CD1c-positive myeloid dendritic cell (primary cell): Measurements from ENCODE around the gene POC1A.
"Not testable (repeated sequence)": the region's sequence is repeated elsewhere in the genome, so short reads cannot be mapped to it uniquely, and the experiment has no call there.

Experiments
- DNase-seq: peaks from one replicate; pipeline ENCODE4 v3.0.0-alpha.2; 2016; ENCODE audit errors: extremely low spot score

POC1A gene

DNA sequence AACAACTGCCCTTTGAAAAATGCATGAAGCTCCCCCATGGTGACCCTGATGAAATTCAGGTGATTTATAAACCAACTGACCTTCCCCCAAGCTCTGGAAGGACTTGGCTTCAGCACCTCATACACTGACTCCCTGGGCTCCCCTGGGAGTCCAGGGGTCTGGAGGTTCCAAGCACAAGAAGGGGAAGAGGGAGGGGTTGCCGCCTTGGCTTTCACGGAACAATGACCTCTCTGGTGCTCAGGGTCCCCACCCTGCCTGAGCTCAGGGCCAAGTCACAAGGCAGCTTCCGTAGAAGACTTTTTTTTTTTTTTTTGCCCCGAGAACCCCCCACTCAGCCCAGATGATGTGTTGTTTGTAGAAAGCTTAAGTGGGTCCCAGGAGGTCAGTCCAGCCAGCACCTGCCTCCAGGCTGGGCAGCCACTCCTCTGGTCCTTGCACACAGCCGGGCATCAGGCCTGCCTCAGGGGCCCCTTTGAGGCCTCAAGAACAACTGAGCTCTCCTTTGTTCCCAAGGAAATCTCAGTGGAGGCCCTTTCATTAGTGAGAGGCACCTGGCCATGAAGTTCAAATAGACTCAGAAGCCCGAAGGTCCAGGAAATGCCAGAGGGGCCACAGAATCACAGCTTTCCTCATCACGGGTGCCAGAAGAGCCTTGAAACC, 29.7 kb upstream of the POC1A start:
- DNase-seq = no peak

DNA sequence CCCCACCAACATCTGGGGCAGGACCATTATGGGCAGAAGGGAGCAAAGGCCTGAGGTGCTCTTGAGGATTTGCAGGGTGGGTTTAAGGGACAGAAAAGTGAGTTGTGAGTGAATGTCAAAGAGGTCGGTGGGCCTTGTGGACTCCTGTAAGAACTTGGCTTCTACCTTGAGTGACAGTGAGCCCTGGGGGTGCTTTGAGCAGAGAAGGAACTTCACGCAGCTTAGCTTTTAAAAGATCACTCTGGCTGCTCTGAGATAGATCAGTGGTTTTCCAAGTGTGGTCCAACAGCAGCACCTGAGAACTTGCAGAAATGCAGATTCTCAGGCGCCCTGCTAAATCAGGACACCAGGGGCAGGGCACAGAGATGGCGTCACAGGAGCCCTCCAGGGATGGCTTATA, 28.5 kb upstream of the POC1A start:
- DNase-seq = no peak

DNA sequence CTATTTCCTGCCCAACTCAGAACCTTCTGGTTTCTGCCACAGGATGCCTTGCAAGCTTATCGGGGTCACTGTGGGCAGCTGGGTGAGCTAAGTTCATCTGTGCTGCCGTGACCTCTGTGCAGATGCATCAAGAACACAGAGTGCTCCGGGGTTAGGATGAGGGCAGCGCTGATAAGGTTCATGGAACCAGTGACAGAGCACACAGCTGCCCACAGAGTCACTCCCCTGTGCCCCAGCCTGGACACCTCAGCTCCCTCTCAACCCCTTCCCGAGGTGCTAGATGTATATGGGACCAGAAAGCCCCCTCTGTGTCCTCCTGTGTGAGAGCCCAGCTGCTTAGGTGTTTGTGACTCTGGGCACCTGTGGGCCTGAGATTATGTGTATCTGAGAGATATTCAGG, 28.0 kb upstream of the POC1A start:
- DNase-seq = no peak

DNA sequence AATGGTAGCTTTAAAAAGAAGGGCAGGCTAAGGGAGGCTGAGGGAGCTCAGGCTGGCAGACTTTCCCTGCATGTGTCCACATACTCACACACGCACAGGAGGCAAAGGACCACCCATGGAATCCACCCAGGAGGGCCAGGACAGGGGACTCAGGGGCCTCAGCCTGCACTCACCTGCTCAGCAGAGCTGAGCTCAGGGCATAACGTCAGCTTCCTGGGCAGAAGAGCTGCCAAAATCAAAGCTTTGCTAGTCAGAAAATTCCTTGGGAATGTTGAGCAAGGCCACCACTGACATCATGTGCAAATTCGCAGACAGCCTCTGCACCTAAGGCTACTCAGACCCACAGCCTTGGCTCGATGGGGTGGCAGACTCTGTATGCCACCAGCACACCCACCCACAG, 27.3 kb upstream of the POC1A start:
- DNase-seq = no peak

DNA sequence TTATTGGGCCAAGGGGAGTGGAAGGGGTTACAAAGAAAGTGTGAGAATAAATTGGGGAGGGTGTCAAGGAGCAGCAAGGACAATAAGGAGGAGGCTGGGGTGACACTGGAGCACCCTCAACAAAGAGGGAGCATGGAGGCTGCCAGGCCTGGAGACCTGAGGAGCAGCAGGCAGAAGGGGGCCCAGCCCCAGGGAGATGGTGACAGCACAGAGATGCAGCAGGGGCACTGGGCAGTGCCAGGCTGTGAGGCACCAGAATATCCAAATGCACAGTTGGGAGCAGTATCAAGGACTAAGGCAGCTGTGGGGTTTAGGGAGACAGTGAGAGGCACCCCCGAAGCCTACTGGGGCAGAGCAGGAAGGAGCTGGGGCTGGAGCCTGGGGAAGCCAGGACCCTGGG, 24.3 kb upstream of the POC1A start:
- no peak for DNase-seq

DNA sequence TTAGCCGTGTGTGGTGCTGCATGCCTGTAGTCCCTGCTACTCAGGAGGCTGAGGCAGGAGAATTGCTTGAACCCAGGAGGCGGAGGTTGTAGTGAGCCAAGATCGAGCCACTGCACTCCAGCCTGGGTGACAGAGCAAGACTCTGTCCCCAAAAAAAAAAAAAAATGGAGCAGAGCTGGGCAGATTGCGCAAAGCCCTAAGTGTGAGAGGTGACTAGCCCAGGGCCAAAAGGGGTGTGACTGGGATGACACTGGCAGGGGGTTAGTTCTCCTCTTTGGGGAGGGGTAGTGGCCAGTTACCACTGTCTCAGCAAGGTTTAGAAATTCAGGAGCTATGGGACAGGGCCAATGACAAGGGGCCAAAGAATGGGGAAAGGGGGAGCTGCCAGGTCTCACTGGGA, 23.9 kb upstream of the POC1A start:
- DNase-seq = not testable (repeated sequence)

DNA sequence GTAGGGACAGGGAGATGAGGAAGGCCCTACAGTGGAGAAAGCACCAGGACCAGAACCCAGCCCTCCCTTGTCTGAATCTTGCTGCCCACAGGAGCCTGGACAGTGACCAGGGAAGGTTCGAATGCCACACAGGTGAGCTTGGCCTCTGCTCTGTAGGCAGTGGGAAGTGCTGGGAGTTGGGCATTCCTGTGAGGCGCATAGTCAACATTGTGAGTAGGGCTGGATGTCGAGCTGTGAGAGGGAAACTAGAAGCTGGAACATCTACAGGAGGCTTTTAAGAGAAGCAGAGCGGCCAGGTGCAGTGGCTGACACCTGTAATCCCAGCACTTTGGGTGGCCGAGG, 23.4 kb upstream of the POC1A start:
- no peak for DNase-seq

DNA sequence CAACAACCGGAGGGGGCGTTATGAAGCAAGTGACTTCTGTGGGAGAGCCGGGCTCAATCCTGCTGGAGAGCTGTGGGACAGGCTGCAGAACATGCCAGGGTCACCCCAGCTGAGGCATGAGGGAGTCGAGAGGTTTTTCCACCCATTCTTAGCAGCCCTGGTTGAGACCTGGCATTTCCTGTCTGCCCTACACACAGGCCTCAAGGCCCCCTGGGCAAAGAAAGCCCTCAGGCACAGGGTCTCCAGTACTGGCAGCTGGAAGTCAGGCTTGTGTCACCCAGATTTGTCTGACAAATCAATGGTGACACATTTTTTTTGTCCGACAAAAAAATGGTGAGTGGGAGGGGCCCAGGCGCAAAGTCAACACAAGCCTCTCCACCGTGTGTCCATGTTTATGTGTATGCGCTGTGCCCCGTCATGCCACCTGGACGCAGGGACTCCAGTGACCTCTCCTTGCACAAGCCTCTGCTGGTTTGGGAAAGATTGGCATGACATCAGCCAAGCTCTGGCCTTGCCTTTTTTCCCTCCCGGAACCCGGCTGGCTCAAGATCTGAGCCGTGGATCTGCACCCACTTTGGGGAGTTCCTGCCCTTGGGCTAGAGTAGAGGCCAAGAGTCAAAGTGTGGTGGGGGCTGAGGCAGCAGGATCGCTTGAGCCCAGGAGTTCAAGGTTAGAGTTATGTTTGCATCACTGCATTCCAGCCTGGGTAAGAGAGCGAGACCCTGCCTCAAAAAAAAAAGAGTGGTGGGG, 22.9 kb upstream of the POC1A start:
- DNase-seq = no peak

DNA sequence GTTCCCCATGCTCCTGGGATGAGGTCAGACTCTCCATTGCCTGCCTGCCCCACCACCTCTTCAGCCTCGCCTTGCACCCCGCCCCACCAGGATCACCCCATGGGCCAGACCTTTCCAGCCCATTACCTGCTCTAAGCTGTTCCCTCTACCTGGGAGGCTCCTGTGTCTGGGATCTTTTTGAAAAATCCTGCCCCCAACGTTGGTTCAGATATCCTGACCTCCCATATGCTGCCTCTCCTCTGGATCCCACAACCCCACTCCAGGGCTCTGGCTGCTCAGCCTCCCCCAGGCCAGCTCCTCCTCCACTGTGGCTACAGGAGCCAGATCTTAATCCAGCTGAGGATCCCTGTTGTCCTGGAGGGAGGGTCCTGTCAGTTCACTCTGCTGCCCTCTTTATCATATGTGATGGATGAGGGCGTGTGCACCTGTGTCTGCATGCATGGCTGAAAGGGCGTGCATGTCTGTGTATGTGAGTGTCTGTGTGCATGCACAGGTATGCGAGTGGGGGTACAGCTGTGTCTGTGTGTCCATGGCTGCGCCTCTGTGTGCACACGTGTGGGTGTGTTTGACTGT, 22.0 kb upstream of the POC1A start:
- DNase-seq = no peak

DNA sequence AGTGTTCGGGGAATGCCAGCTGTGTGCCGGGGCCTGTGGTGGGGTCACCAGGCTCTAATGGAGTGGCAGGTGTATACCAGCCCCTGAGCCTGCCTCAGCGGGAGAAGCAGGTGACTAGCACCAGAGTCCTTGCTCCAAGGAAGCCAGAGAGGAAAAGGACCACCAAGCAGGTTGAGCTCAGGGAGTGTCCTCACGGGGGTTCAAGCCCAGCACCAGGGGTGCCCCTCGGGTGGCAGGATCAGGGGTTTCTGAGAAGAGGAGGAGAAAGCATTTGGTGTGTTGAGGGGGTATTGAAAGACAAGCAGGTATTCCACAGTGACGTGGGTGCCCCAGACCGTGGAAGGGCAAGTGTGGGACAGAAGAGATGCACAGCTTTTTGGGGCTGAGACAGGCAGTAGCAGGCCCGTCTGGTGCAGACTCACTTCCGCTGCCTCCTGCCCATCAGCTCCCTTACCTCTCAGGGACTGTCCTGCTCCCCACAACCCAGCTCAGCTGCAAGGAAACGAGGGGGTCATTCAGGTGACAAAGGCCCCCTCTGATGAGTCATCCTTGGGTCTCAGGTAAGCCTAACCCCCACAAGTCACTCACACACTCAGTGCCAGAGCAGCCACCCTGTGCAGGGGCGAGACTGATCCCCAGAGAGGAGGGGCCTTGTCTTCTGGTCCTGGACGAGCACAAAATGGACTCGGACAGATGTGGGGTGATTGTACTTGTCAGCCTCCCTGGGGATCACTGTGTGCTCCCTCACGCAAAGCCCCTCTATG, 21.4 kb upstream of the POC1A start:
- DNase-seq = no peak

DNA sequence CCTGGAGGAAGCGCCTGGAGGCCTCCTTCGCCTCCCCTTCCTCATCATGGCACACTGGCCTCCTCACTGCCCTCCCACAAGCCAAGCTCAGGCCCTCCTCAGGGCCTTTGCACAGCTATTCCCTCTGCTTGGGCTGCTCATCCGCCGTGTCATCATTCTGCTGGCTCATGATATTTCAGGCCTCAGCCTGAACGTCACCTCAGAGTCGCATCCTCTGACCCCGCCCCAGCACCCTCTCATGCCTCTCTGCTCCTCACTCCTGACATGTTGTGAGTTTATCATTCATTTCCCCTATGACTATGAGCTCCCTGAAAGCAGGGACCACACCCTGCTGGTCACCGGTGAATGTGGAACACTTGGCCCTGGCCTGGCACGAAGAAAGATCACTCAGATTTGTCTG, 20.7 kb upstream of the POC1A start:
- peak; percentile 66 for DNase-seq

DNA sequence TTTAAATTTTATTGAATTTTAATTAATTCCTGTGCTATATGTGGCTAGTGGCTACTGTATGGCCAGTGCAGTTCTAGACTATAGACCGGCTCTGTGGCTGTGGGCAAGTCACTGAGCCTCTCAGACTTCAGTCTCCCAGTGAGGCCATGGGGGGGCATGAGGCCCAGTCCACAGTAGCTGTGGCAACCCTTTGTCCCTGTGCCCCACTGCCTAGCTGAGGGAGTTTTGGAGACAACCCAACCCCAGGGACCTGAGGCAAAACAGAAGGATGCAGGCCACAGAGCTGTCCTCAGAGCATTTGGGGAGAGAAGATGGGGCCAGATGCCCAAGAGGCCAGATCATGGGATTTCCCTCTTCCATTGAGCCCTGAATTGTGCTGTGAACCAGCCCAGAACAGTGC, 18.9 kb upstream of the POC1A start:
- DNase-seq = no peak

DNA sequence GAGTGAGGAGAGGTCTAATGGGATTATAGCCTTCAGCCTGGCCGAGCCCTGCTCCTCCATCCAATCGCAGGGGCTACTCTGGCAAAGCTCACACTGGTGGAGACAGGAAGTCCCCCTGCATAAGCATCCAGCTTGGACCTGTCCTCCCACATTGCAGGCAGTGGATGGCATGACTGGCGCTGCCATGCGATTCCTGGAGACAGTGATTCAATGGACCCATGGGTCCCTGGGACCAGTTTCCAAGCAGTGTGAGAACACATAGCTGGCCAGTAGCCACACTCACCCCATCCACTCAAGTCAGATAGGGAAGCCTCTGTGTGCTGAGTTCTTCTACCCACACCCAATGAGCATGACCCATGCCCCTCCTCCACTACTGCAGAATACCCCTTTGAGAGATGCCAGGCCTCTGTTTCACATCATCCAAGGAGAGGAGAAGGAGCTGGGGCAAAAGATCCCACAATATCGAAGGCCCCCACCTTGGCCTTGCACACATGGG, 18.1 kb upstream of the POC1A start:
- no peak for DNase-seq

DNA sequence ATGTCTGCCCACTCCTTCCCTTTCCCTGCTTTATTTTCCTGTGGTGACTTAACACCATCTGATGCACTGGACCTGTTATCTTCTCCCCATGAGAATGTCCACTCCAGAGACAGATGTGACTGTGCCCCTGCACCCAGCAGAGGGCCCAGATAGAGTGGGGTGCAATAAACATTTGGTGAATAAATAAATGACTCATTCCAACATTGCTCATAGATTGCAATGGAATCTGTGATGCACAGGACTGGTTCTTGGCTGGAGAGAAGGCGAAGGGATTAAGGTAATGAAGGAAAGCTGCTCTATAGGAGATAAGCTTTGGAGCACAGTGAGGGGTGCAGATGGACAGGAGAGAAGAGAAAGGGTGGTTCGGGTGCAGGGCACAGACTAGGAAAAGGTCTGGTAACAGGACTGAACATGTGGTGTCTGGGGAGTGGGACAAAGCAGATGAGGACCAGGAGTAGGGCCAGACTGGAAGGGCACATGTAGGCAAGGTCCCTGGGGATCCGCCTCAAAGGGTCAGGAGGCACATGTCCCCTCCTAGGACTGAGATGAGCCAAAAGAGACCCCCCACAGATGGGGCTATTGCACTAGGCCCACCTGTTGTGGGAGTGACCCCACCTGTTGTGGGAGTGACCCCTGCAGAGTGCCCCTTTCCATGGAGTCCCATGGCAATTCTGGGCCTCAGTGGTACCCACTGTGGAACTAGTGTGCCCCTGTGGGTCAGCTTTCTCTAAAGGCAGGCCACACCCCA, 17.5 kb upstream of the POC1A start:
- DNase-seq = no peak

DNA sequence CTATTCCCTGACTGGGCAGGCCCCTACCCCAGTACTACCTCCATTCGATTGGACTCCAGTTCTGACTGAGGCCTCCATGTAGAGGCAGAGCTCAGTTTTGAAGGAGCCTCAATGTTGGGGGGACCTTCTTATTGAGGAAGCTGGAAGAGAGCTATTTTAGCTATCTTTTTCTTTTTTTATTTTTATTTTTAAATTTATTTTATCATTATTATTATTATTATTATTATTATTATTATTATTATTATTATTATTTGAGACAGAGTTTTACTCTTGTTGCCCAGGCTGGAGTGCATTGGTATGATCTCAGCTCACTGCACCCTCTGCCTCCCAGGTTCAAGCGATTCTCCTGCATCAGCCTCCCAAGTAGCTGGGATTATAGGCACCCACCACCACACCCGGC, 16.0 kb upstream of the POC1A start:
- DNase-seq = not testable (repeated sequence)

DNA sequence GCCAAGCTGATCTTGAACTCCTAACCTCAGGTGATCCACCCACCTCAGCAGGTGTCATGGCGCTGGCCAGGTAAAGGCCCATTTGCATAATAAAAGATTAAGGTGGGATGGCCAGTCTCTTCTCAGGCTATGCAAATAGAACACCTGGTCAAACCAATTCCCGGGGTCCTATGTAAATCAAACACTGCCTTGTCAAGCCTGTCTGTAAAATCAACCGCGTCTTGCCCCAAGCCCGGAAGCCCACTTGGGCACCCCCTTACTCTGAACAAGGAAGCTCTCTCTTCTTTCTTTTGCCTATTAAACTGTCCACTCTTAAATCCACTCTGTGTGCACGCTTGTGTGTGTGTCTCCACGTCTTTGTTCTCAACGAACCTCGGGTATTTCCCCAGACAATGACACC, 13.0 kb upstream of the POC1A start:
- no peak for DNase-seq

DNA sequence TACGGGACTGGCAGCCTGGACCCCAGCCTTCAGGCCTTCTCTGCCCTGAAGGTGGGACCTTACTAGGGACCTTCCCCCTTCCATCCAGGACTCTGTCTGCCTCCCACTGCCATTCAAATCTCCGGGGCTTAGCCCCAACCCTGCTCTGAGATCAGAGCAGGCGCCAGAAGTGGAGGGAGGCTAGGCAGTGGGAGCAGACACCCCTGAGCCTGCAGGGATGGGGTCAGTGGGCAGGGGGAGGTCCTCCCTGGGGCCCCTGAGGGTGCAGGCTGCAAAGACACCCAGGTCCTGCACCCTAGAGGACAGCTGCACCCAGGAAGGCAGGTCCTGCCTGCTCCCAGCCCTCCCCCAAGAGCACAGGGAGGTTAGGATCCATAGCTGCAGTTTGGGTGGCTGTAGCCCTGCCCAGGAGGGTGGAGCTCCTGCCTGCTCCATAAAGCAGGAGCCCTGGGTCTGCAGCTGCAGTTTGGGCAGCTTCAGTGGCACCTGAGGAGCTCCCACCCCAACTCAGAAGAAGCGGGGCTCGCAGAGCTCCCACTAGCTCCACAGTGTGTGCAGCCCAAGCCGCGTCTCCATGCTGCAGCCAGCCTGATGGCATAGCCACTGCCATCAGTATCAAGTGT, 8.1 kb upstream of the POC1A start:
- no peak for DNase-seq

DNA sequence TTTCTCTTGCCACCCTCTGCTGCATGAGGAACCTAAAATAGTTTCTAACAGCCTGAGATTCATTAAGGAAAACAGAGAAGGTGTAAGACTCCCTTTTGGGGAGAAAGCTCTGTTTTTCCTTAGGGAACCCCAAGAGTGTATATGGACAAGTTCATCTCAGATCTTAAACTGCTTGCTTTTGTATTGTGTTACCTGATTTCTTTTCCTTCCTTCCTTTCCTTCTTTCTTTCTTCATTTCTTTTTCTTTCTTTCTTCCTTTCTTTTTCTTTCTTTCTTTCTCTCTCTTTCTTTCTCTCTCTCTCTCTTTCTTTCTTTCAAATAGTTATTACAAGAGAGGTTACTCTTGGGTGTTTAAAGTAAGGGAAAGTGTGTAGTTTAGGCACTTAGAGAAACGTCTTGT, 5.3 kb upstream of the POC1A start:
- no peak for DNase-seq

DNA sequence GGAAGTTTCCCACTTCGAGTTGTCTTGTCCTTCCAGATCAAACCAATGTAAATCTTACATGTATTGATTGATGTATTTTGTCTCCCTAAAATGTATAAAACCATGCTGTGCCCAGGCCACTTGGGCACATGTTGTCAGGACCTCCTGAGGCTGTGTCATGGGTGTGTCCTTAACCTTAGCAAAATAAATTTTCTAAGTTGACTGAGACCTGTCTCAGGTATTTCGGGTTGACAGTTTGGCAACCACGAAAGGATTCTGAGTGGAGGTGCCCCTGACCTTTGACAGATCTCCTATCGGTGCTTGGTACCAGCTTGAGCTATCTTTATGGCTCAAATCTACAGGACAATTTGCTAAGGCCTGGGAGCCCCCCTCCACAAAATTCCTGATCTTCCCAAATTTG, 1.7 kb upstream of the POC1A start:
- no peak for DNase-seq

DNA sequence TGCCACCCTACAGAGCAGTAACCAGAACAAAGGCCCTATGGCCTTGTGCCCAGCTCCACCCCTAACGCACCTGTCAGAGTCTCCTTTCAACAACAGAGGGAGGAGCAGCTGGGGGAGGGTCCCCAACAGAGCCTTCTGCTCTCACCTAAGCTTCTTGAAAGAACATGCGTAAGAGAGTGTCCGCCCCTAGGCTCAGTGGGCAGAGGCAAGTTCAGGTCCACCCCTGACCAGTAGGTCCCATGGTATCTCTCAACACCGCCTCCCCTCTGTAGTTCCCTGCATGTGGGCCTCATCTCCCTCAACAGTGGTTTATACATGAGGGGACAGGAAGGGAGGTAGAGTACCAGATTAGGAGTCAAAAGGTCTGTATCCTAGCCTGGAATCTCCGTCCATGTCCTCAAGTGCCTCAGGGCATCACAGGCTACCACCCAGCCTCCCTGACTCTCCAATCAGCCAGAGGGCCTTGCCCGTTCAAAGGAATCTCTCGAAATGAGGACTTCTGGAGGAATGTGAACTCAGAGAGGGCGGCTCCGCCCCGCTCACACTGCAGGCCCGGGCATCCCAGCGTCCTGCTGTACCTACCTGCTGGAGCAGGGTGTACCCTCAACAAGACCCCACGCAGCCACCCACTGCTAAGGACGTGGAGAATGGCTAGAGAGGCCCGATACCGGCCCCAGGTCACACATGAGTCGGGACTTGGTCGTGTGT, 680 bp downstream of the POC1A start:
- no peak for DNase-seq

DNA sequence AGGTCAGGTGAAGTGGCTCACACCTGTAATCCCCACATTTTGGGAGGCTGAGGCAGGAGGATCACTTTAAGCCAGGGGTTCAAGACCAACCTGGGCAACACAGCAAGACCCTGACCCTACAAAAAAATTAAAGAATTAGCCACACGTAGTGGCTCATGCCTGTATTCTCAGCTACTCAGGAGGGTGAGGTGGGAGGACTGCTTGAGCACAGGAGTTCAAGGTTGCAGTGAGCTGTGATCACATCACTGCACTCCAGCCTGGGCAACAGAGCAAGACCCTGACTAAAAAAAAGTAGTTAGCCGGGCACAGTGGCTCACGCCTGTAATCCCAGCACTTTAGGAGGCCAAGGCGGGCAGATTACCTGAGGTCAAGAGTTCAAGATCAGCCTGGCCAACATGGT, 2.2 kb downstream of the POC1A start:
- not testable (repeated sequence) for DNase-seq
